ENCODE data around the gene ENTHD1.

Gene ENTHD1

GRCh38 chr22:39731881-39732555 lies 161.5 kb downstream of the ENTHD1 start:
- no peak for DNase-seq (ENCODE audit: extremely low read depth, low read depth)
- TF ChIP-seq CTCF (IDR thresholded peaks at IDR 0.05; ENCODE audit: low read depth, low read length) = no peak

- TF ChIP-seq CTCF (IDR thresholded peaks at IDR 0.05; ENCODE audit: low read depth, low read length) = no peak
- no peak for DNase-seq (ENCODE audit: extremely low read depth, low read depth)
Observed at GRCh38 chr22:39731481-39731880, 162.1 kb downstream of the ENTHD1 start.

GRCh38 chr22:39729141-39729934 lies 164.2 kb downstream of the ENTHD1 start:
- DNase-seq (ENCODE audit: extremely low read depth, low read depth) = no peak

GRCh38 chr22:39728236-39728860 lies 165.2 kb downstream of the ENTHD1 start:
- no peak for DNase-seq (ENCODE audit: extremely low read depth, low read depth)
- no peak for TF ChIP-seq CTCF (IDR thresholded peaks at IDR 0.05; ENCODE audit: low read depth, low read length)

More at GRCh38 chr22:39729141-39729934, 164.2 kb downstream of the ENTHD1 start:
- no peak for TF ChIP-seq CTCF (IDR thresholded peaks at IDR 0.05; ENCODE audit: low read depth, low read length)

GRCh38 chr22:39727541-39727940 lies 166.0 kb downstream of the ENTHD1 start:
- TF ChIP-seq CTCF (IDR thresholded peaks at IDR 0.05; ENCODE audit: low read depth, low read length) = no peak
- no peak for DNase-seq (ENCODE audit: extremely low read depth, low read depth)

GRCh38 chr22:39725351-39726035 lies 168.1 kb downstream of the ENTHD1 start:
- TF ChIP-seq CTCF (IDR thresholded peaks at IDR 0.05; ENCODE audit: low read depth, low read length) = no peak
- DNase-seq (ENCODE audit: extremely low read depth, low read depth) = no peak

Measured in AG09319 (cell line).